ENCODE results near the gene BANF1.
A peak's percentile ranks its signal among the peaks of the same experiment; 100 is the strongest.

BANF1 gene

DNA sequence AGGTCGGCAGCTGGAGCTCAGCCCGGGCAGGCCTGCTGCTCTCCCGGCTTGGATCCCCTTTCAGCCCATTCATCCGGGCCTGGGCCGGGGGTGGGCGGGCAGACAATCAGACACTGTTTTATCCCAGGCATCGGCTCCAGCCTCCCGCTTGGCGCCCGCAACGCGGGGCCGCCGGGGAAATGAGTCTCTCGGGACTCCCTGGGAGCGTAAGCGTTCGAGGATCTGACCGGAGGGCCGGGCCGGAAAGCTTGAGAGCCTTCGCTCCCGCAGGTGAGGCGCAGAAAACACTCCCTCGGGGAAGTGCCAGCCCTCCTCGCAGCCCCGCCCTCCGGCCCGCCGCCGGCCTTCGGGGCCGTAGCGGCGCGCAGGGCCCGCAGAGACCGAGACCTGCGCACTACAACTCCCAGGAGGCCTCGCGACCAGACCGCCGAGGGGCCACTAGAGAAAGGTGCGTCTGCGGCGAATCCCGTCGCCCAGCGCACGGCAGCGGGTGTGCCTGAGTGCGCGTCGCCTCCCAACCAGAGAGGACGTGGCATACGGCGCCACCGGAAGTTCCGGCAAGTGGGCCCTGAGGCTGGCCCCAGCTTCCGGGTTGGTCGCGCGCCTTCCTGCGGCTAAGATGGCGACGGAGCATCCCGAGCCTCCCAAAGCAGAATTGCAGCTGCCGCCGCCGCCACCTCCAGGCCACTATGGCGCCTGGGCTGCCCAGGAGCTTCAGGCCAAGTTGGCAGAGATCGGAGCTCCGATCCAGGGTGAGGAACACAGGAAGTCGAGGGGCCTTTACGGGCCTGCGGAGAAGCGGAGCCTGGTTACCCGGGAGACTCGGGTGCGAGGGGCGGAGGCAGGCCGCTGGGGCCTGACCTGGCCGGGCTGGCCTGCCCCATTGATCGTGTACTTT is 49.7 kb downstream of the BANF1 start, which contains the start of gene SF3B2:
TSS of gene SF3B2 (plus strand) at position 599 of the 898 bp plus-strand sequence. CDS start at position 620, 21 bp downstream.
- H3F3A ChIP-seq (ENCODE audit: control insufficient read depth, insufficient read depth): no peaks in the 10 kb centered on the region
- peaks cover 4% of the 10 kb centered on the region; the same call in 1 of the 2 replicates for H4K20me1 ChIP-seq (ENCODE audit: control insufficient read depth, insufficient read depth, low read depth, low read length)
- H3K4me3 ChIP-seq (ENCODE audit: low read length): peak within 1 kb of the TSS; percentile 83
- no peak for TF ChIP-seq CTCF (IDR thresholded peaks at IDR 0.05; ENCODE audit: low read depth, low read length, poor library complexity, severe bottlenecking)
- no peak for TF ChIP-seq EZH2phosphoT487 (IDR thresholded peaks at IDR 0.05; ENCODE audit: borderline replicate concordance, low read length)
- peaks cover 45% of the 10 kb centered on the region for H3K79me2 ChIP-seq (ENCODE audit: control insufficient read depth, low read length)
- no peaks in the 10 kb centered on the region for H3K9me2 ChIP-seq (replicated peaks; ENCODE audit: control insufficient read depth, low read length)
- H3K27me3 ChIP-seq (ENCODE audit: control insufficient read depth, low read length): no peaks in the 10 kb centered on the region
- peaks cover 47% of the 10 kb centered on the region for H3K36me3 ChIP-seq (ENCODE audit: control insufficient read depth, low read length)
- peak within 1 kb of the TSS; percentile 47 for H3K27ac ChIP-seq (ENCODE audit: low read depth, low read length)
- peak within 1 kb of the TSS; percentile 77 for H3K4me2 ChIP-seq (ENCODE audit: low read length)
- peaks cover 25% of the 10 kb centered on the region for H3K4me1 ChIP-seq (ENCODE audit: control insufficient read depth, low read length)
- no peaks in the 10 kb centered on the region for H3K9me3 ChIP-seq (ENCODE audit: control insufficient read depth, insufficient read depth, low read length)

- H3K4me2 ChIP-seq (ENCODE audit: low read length): peak overlapping the region; percentile 77
- H3K4me3 ChIP-seq (ENCODE audit: low read length): peak overlapping the region; percentile 83
- TF ChIP-seq EZH2phosphoT487 (IDR thresholded peaks at IDR 0.05; ENCODE audit: borderline replicate concordance, low read length) (no peak), CTCF (IDR thresholded peaks at IDR 0.05; ENCODE audit: low read depth, low read length, poor library complexity, severe bottlenecking) (no peak)
- no peaks in the 10 kb centered on the region for H3K9me3 ChIP-seq (ENCODE audit: control insufficient read depth, insufficient read depth, low read length)
- no peaks in the 10 kb centered on the region for H3K9me2 ChIP-seq (replicated peaks; ENCODE audit: control insufficient read depth, low read length)
- H4K20me1 ChIP-seq (ENCODE audit: control insufficient read depth, insufficient read depth, low read depth, low read length): peaks cover 4% of the 10 kb centered on the region; the same call in 1 of the 2 replicates
- H3K36me3 ChIP-seq (ENCODE audit: control insufficient read depth, low read length): peaks cover 52% of the 10 kb centered on the region
- H3K27me3 ChIP-seq (ENCODE audit: control insufficient read depth, low read length): no peaks in the 10 kb centered on the region
- peaks cover 25% of the 10 kb centered on the region for H3K4me1 ChIP-seq (ENCODE audit: control insufficient read depth, low read length)
- H3K79me2 ChIP-seq (ENCODE audit: control insufficient read depth, low read length): peaks cover 45% of the 10 kb centered on the region
- peak overlapping the region; percentile 47 for H3K27ac ChIP-seq (ENCODE audit: low read depth, low read length)
- H3F3A ChIP-seq (ENCODE audit: control insufficient read depth, insufficient read depth): no peaks in the 10 kb centered on the region
Measured at GRCh38 chr11:66052664-66052982, 50.3 kb downstream of the BANF1 start.
